Parathyroid adenoma (tissue), 2 donors: ENCODE results near the gene QRFP.

Experiments
- H2AFZ ChIP-seq: fragments of 300-600 bp; sonication (generic); one replicate; pipeline ENCODE4 v1.7.0; 2017; ENCODE audit warnings: antibody characterized with exemption, mild to moderate bottlenecking
- H3K27ac ChIP-seq: fragments of 300-600 bp; sonication (generic); one replicate; pipeline ENCODE4 v1.7.0; 2017
- H3K27me3 ChIP-seq: fragments of 300-600 bp; sonication (generic); one replicate; pipeline ENCODE4 v1.7.0; 2017; ENCODE audit warnings: low read length; ENCODE audit not compliant: control insufficient read depth, insufficient read depth
- H3K36me3 ChIP-seq: fragments of 300-600 bp; sonication (generic); one replicate; pipeline ENCODE4 v1.7.0; 2017; ENCODE audit warnings: low read length; ENCODE audit not compliant: control insufficient read depth, insufficient read depth
- H3K4me1 ChIP-seq: fragments of 300-600 bp; sonication (generic); one replicate; pipeline ENCODE4 v1.7.0; 2017; ENCODE audit warnings: control low read depth
- H3K4me2 ChIP-seq: fragments of 300-600 bp; sonication (generic); one replicate; pipeline ENCODE4 v1.7.0; 2017; ENCODE audit warnings: low read length
- H3K4me3 ChIP-seq: fragments of 300-600 bp; sonication (generic); one replicate; pipeline ENCODE4 v1.7.0; 2017; ENCODE audit warnings: low read depth, low read length
- H3K79me2 ChIP-seq: fragments of 300-600 bp; sonication (generic); one replicate; pipeline ENCODE4 v1.7.0; 2017; ENCODE audit warnings: control low read depth
- H3K9ac ChIP-seq: fragments of 300-600 bp; sonication (generic); one replicate; pipeline ENCODE4 v1.7.0; 2017; ENCODE audit warnings: mild to moderate bottlenecking
- H3K9me3 ChIP-seq: fragments of 300-600 bp; sonication (generic); one replicate; pipeline ENCODE4 v1.7.0; 2017; ENCODE audit warnings: low read length; ENCODE audit not compliant: control insufficient read depth
- TF ChIP-seq, protein P1 (sequence below): fragments of 300-600 bp; sonication (generic); IDR thresholded peaks from one replicate; pipeline ENCODE4 v1.7.0; 2017; ENCODE audit warnings: antibody characterized with exemption, mild to moderate bottlenecking
- donor health status: primary hyperparathyroidism.

Gene QRFP

DNA sequence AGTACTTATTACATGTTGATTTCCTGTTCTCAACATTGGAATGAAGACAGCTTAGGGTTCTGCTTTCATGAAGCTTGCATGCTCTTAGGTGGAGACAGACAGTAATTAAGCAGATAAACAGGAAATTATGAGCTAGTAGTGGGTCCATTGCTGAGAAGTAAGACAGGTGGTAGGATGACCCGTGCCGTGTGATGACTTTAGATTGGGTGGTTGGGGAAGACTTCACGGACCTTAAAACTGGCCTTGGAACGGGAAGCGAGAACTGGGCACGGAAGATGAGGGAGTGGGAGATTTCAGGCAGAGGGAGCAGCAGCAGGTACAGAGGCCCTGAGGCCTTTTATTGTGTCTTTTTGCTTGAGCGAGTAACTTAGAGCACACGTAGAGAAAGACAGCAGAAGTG is 34.4 kb downstream of the QRFP start:
- Histone ChIP-seq H3K9ac (no peak overlapping the region), H3K79me2 (peaks cover 12% of the 10 kb centered on the region), H3K27me3 (no peaks in the 10 kb centered on the region), H3K9me3 (no peaks in the 10 kb centered on the region), H3K27ac (no peak overlapping the region), H3K4me3 (no peak overlapping the region), H3K36me3 (no peaks in the 10 kb centered on the region), H3K4me1 (no peaks in the 10 kb centered on the region), H3K4me2 (no peak overlapping the region), H2AFZ (no peak overlapping the region)
- TF ChIP-seq, protein P1, sequence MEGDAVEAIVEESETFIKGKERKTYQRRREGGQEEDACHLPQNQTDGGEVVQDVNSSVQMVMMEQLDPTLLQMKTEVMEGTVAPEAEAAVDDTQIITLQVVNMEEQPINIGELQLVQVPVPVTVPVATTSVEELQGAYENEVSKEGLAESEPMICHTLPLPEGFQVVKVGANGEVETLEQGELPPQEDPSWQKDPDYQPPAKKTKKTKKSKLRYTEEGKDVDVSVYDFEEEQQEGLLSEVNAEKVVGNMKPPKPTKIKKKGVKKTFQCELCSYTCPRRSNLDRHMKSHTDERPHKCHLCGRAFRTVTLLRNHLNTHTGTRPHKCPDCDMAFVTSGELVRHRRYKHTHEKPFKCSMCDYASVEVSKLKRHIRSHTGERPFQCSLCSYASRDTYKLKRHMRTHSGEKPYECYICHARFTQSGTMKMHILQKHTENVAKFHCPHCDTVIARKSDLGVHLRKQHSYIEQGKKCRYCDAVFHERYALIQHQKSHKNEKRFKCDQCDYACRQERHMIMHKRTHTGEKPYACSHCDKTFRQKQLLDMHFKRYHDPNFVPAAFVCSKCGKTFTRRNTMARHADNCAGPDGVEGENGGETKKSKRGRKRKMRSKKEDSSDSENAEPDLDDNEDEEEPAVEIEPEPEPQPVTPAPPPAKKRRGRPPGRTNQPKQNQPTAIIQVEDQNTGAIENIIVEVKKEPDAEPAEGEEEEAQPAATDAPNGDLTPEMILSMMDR: no peak

DNA sequence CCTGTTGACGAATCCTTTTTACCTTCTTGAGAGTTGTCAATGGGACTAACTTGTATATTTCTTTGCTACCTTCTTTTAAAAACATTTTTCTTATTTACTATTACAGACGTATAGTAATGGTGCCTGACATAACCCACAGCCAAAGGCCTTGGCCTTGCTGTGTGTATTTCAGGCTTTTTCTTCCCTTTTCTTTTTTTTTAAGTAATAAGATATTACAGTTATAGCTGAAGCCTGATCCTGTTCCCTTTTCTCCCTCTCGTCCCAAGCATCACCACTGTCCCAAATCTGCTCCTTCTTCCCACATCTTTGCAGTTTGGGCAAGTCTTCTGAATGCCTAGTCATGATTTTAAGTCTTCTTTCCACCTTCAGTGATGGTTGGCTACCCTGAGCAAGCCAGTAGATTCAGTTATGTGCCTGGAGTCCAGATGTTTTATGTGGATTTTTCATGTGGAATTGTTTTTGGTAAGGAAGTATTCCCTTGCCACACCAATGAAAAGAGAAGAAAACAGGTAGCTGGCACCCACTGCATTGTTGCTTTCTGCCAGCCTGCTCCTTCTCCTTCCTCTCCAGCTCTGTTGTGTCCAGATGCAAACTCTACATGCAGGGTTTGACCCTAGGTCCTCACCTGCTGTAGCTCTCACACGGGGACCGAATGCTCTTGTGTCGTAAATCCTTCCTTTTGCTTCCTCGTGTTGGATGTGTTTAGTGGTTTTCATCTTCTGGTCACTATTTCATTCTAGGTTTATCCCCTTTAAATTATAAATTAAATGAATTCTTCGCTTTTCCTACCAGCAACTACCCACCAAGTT is 35.0 kb downstream of the QRFP start:
- H3K36me3 ChIP-seq: no peaks in the 10 kb centered on the region
- TF ChIP-seq, protein P1: no peak
- peaks cover 12% of the 10 kb centered on the region for H3K79me2 ChIP-seq
- H3K27me3 ChIP-seq: no peaks in the 10 kb centered on the region
- H3K27ac ChIP-seq: no peak overlapping the region
- no peaks in the 10 kb centered on the region for H3K4me1 ChIP-seq
- no peak overlapping the region for H3K9ac ChIP-seq
- H3K4me2 ChIP-seq: no peak overlapping the region
- no peaks in the 10 kb centered on the region for H3K9me3 ChIP-seq
- no peak overlapping the region for H3K4me3 ChIP-seq
- no peak overlapping the region for H2AFZ ChIP-seq

DNA sequence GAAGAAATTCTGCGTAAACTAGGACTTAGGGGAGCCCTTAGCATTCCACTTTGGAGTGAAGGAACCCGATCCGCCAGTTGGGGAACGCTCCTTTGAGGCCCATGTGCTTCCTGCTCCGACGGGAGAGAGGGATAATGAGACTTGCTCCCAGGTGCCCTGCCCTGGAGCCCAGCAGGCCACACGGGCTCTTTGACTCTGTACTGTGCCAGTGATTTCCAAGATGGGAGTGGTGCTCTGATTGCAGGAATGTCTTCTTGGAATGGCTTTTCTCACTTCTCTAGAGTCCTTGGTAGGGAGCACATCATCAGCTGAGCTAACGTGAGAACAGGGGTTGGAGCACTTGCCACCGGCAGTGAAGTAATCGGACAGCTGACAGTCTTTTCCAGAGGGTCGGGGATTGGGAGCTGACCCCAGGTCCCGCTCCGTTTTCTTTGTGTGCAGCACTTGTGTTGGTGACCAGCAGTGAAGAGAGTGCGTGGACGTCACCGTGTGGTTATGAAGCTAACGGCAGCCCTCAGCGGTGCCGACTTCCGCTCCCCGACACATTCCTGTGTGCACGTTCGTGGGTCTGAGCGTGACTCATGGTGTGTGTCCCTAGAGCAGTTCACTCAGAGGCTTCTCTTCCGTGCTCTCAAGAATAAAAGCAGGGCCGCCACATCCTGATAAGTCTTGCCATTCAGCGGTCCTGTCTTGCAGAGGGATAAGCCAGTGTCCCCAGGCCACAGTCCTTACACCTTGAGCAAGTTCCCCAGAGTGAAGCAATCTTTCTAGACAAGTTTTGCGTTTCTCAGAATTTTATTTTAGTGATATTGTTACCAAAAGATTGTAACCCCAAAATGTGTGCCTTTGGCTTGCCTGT is 35.9 kb downstream of the QRFP start:
- TF ChIP-seq, protein P1: no peak
- no peak overlapping the region for H3K9ac ChIP-seq
- H3K4me2 ChIP-seq: no peak overlapping the region
- H3K27me3 ChIP-seq: no peaks in the 10 kb centered on the region
- no peak overlapping the region for H2AFZ ChIP-seq
- no peak overlapping the region for H3K27ac ChIP-seq
- H3K4me1 ChIP-seq: no peaks in the 10 kb centered on the region
- peaks cover 14% of the 10 kb centered on the region for H3K79me2 ChIP-seq
- H3K4me3 ChIP-seq: no peak overlapping the region
- H3K36me3 ChIP-seq: no peaks in the 10 kb centered on the region
- no peaks in the 10 kb centered on the region for H3K9me3 ChIP-seq

DNA sequence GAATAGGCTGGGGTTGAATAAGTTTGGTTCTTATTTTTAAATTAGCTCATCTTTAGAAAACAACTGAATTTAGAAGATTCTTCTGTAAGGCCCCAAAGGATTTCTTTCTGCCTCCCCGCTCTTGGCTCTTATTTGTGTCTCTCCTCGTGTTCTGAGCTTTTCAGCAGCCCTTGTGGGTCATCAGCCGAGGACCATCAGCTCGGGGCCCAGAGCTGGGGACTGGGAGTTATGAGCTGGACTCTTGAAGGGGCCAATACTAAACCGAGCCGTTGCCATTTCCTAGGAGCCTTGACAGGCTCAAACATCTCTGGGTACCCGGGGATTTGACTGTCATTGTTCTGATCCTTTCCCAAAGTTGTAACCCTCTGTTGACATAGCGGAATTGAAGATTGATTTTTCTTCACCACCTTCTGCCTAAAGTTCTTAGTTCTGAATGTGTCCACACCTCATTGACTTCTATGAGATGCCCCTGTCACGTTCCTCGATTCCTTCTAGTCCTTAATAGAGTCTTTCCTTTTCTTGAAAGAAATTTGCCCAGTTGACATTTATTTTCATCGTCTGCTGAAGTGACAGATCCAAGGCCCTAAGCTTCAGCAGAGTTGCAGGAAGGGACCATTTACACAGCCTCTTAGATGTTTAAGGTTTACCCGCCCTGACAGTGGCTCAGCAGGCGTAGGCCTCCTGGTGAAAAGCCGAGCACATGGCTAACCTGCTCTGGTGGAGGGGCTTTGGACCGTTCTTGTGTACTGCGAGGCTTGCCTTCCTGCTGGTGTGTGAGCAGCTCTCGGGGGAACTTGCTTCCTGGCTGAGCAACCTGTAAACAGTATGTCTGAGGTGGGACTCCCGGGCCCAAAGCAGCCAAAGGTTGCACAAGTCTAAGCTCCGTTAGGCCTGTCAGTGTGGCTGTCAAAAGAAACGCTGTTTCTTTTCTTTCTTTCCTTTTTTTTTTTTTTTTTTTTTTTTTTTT is 37.6 kb downstream of the QRFP start:
- H3K4me3 ChIP-seq: no peak overlapping the region
- no peaks in the 10 kb centered on the region for H3K36me3 ChIP-seq
- H2AFZ ChIP-seq: no peak overlapping the region
- TF ChIP-seq, protein P1: no peak
- H3K4me1 ChIP-seq: no peaks in the 10 kb centered on the region
- H3K9me3 ChIP-seq: no peaks in the 10 kb centered on the region
- H3K79me2 ChIP-seq: peaks cover 23% of the 10 kb centered on the region
- H3K27ac ChIP-seq: no peak overlapping the region
- H3K27me3 ChIP-seq: no peaks in the 10 kb centered on the region
- no peak overlapping the region for H3K9ac ChIP-seq
- no peak overlapping the region for H3K4me2 ChIP-seq
